Subcutaneous adipose tissue (tissue), 4 donors: Measurements from ENCODE around the gene ATP8A2. TPM values are rescaled to one million over a fixed set of nuclear protein-coding genes. Genes with fewer than 3 reads are reported as not detected.

Experiments used
- CTCF ChIP-seq: fragments of 450-650 bp; IDR thresholded peaks from one replicate; pipeline ENCODE4 v1.5.1; 2016; ENCODE audit warnings: low read depth, mild to moderate bottlenecking, control low read depth, antibody characterized with exemption, moderate library complexity
- total RNA-seq, 4 donors: library from RNA; depleted of rRNA; stranded (reverse); fragments of >200 nt; gene quantifications; one replicate each; pipeline ENCODE4 v1.1.0, GENCODE V29; 2016

Gene ATP8A2
- total RNA-seq, 4 donors from 2014 or later: under 0.01 to 0.17 TPM; not detected in 2

GRCh38 chr13:26019251-26019650, 647.5 kb downstream of the ATP8A2 start:
- TF ChIP-seq CTCF: no peak

GRCh38 chr13:26019881-26020870, 648.4 kb downstream of the ATP8A2 start:
- no peak for TF ChIP-seq CTCF

GRCh38 chr13:26020891-26021290, 649.1 kb downstream of the ATP8A2 start:
- no peak for TF ChIP-seq CTCF

- TF ChIP-seq CTCF: no peak
Measured at GRCh38 chr13:26021516-26021915, 649.7 kb downstream of the ATP8A2 start.

GRCh38 chr13:26021956-26022355, 650.2 kb downstream of the ATP8A2 start:
- no peak for TF ChIP-seq CTCF

GRCh38 chr13:26022538-26023292, 650.9 kb downstream of the ATP8A2 start:
- TF ChIP-seq CTCF: no peak

- TF ChIP-seq CTCF: no peak
Measured at GRCh38 chr13:26024558-26024957, 652.8 kb downstream of the ATP8A2 start.
